ENCODE data around the gene GPR146.
"Not testable (repeated sequence)": the region's sequence is repeated elsewhere in the genome, so short reads cannot be mapped to it uniquely, and the experiment has no call there.

Gene GPR146

DNA sequence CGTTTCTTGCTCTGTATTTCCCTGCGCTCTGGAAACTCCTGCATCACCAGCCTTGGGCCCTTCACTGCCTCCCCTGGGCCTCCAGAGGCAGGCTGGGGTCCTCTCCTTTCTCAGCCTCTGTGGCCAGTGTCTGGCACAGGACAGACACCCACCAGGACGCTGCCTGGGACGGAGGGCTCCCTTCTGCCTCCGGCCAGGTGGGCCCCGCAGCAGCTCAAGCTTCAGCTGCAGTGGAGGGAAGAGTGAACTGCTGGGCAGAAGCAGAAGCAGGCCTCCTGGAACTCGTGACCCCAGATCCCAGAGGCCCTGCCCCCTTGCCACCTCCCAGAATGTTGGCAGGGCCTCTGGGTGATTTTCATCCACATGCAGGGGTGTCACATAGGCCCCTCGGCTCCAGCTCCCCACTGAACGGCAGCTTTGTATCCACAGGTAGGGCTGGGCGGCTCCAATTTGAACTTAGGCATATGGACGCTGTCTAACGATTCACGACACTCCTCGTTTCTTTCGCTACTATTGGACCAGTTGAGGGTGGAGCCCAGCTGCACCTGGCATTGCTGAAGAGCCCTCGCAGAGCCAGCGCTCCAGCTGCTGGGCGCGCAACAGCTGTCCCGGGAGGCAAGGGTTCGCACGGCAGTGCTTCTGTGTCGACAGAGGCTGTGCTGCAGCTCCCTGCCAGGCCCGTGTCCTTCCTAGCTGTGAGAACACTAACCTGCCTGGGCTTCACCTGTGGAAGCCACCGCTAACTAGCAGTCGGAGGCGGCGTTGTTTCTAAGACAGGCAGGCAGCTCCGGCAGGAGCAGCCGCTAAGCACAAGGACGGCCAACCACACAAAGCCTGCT is 18.4 kb upstream of the GPR146 start:
- DNase-seq, result no peak

DNA sequence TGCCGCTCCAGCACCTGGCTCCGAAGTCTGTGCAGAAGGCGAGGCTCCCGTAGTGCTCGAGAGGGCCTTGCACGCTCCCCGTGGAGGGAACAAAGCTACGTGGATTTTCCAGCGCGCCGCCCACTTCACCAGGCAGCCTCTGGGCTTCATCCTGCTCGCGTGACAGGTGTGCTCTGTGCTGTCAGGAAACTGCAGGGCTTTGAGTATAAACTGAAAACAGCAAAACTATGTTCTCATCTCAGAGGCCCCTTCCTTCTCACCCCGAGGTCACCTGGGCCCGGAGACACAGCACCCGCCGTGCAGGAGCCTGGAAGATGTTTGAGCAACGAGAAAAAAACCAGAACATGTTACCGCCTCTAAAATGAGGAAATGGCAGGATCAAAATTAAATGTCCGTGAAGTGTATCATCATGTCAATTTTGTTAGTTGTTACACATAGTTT is 17.6 kb upstream of the GPR146 start:
- no peak for DNase-seq

DNA sequence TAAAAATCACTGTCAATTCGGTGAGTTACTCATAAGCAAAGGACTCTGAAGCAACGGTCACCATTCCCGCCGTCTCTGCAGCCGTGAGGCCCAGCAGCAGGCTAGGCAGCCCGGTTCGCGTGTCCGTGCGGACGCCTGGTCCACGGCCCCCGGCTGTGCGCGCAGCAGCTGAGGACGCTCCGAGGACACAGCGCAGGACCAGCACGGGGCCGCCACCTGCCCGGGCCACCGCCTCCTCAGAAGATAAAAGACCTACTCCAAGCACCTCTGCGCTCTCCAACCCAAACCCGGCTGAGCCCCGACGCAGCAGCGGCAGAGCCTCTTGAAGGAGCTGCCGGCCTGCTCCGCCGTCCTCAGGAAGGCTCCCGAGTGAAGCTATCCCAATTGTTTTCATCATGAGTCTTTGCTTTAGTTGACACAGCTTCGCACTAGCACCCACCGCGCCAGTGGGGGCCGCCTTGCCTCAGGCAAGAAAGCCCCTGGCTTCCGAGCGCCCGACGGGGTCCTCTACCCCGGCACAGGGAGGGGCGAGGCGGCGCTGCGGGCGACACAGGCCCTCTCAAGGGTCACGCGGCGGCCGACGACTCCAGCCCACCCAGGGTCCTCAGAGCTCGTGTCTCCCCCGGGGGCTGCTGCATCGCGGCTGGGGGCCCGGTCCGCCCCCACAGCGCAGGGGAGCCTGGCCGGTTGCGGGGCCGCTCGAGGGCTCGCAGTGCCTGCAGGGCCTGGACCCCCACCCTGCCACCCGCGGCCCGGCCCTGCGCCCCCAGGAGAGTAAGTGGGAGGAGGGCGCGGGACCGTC is 16.9 kb upstream of the GPR146 start:
- DNase-seq, result no peak

DNA sequence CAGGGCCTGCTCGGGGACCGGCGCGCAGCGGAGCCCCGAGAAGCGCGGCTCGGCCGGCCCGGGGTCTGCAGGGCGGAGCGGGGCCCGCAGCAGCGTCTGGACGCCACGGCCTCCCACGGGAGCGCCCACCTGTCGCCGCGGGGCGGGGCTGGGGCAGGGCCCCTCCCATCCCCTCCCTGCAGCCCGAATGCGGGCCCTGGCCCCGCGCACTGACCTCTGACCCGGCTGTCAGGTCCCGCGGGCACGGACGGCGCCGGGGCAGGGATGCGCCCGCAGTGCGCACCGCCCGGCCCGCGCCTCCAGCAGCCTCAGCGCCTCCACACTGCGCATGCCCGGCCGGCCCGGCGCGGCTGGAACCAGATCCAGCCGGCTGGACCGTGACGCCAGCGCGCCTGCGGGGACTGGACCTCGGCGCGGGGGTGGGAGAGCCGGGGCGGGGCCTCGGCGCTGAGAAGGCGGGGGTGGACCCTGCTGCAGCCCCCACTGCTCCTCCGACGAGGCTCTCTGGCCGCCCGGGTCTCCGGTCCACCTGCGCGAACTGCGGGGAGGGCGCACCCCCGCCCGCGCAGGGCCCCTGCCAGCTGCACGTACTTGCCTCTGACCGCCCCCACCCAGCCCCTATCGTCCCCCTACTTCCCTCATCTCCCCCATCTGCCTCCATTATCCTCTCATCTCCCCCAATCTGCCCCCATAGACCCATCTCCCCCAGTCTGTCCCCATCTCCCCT is 16.1 kb upstream of the GPR146 start:
- DNase-seq, result peak; percentile 87

DNA sequence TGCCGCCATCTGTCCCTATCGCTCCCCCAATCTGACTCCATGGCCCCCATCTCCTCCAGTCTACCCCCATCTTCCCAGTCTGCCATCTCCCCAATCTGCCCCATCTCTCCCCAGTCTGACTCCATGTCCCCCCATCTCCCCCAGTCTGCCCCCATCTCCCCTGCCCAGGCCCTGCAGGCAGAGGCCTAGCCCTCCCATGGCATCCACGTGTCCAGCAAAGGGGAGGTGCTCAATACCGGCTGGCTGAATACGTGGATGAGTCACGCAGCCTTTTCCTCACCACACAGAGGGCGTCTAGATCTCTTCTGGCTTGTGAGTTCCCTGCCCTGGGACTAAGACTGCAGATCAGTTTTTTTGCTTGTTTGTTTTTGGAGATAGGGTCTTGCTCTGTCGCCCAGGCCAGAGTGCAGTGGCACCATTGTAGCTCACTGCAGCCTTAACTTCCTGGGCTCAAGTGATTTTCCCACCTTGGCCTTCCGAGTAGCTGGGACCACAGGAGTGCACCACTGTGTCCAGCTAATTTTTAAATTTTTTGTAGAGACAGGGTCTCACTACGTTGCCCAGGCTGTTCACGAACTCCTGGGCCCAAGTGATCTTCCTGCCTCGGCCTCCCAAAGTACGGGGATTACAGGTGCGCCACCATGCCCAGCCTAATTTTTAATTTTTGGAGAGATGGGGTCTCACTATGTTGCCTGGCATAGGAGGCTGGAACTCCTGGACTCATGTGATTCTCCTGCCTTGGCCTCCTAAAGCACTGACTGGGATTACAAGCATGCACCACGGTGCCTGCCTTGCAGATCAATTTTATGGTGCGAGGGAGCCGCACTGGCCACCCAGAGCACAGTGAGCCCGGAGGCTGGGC is 15.3 kb upstream of the GPR146 start:
- peak; percentile 75 for DNase-seq

DNA sequence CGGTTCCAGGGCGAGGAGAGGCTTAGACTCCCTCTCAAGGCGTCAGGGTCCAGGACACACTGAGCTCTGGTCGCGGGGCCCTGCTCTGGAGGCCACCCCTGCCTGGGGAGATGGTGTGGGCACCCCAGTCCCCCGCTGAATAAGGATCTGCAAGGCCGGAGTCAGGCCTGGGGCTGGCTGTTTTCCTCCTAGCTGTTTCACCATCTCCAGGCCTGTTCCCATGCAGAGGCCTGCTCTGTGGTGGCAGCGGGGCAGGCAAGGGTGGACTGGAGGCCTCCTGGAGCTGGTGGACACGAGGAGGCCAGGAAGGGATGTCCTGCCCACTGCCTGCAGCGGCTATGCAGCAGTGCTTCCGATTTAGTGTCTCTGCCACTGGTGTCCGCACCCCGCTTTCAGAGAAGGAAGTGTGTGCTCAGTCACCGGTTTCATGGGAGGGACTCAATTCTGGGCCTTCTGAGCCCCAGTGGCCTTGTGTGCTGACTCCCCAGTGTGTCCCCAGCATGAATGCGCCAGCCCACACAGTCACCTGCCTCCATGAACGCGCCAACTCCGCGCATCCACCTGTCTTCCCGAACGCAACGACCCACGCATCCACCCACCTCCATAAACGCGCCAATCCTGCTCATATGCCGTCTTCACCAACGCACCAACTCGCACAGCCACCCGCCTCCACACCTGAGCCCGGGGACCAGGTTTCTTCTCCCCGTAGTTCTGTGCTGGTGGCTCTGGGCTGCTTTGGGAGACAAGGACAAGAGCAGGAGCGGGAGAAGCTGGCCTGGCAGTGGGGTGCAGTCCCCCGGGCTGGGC is 14.5 kb upstream of the GPR146 start:
- DNase-seq, result peak; percentile 38

DNA sequence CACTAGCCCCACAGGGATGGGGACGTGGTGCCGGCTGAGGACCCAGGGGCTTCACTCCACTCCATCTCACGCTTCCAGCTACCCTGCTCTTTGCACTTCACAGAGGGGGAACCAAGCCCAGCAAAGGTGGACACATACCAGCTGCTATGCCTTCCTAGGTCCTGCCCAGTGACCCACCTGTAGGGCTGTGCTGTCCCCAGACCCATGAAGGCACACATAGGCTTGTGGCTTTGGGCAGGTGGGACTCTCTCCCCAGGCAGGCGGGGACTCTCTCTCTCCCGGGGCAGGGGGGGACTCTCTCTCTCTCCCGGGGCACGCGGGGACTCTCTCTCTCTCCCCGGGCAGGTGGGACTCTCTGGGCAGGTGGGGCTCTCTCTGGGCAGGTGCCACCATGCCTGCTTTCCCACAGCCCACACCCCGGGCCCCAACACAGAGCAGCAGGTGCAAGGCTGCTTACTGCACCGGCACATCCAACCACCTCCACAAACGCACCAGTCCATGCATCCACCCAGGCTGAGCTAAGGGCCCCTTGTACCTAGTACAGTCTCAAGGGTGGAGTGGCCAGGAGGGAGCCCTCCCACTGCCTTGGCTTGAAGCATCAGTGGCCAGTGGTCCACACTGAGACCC is 13.8 kb upstream of the GPR146 start:
- DNase-seq, result no peak

DNA sequence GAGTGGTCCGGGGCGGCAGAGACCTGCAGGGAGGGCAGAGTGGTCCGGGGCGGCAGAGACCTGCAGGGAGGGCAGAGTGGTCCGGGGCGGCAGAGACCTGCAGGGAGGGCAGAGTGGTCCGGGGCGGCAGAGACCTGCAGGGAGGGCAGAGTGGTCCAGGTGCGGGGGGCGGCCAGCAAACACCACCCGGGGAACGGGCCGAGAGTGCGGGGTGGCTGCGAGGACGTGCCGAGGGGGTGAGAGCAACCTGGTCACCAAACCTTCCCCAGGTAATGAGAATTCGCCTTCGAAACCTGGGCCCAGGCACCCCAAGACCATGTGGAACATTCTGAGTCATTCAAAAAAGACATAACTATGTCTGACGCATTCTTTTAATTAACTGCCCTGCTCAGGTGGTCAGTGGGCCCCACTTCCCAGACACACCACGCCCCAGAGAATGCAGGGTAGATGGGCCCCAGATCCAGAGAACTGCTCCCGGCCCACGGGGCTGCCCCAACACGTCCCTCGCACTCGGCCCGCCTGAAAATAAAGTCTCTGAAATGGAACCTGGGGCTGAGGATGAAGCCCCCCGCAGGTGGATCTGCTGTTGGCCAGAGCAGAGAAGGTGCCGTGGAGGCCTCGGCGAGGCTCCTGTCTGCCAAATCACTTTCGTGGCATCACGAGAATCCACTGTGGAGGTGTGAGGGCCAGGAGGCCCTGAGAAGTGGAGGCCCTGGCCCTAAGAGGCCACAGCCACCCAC is 12.5 kb upstream of the GPR146 start:
- no peak for DNase-seq

DNA sequence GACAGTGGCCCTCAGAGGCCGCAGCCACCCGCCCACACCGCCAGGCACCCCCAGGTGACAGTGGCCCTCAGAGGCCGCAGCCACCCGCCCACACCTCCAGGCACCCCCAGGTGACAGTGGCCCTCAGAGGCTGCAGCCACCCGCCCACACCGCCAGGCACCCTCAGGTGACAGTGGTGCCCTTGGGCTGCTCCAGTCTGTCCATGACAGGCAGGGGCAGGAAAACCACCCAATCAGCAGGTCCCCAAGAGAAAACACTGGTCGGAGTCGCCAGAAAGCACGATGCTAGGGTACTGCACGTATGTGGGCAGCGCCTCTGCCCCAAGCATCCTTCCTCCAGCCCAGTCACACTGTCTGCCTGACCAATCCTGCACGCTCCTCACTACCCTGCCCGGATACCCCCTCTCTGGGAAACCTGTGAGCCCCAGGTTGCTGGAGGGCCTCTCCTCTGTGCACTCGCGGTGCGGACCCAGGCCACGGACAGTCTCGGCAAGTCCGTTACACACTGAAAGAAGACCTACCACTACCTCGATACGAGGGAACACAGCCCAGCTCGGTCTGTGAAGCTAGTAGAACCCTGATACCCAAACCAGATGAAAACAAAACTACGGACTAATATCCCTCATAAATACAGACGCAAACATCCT is 11.7 kb upstream of the GPR146 start:
- DNase-seq, result no peak

DNA sequence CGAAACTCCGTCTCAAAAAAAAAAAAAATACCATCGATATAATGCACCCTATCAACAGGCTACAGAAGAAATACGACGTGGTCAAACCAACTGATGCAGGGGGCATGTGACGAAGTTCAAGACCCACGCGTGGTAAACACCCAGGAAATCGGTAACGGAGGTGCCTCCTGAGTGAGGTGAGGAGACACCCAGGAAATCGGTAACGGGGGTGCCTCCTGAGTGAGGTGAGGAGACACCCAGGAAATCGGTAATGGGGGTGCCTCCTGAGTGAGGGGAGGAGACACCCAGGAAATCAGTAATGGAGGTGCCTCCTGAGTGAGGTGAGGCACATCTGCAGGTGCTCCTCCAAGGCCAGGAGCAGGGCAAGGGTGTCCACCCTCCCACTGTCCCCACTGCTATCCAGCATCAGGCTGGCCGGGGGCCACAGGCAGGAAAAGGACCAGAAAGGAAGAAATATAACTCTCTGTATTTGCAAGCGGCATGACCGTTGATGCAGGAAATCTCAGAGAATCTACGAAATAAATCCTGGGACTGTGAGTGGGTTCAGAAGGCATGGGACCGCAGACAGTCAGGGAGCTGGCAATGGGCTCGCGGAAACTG is 10.7 kb upstream of the GPR146 start:
- peak; percentile 58 for DNase-seq

DNA sequence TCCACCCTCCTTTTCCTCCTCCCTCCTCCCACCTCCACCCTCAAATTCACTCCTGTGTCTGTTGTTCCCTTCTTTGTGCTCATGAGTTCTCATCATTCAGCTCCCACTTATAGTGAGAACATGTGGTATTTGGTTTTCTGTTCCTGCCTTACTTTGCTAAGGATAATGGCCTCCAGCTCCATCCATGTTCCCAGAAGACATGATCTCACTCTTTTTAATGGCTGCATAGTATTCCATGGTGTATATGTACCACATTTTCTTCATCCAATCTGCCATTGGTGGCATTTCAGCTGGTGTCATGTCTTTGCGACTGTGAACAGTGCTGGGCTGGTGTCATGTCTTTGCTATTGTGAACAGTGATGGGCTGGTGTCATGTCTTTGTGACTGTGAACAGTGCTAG is 9.6 kb upstream of the GPR146 start:
- not testable (repeated sequence) for DNase-seq

DNA sequence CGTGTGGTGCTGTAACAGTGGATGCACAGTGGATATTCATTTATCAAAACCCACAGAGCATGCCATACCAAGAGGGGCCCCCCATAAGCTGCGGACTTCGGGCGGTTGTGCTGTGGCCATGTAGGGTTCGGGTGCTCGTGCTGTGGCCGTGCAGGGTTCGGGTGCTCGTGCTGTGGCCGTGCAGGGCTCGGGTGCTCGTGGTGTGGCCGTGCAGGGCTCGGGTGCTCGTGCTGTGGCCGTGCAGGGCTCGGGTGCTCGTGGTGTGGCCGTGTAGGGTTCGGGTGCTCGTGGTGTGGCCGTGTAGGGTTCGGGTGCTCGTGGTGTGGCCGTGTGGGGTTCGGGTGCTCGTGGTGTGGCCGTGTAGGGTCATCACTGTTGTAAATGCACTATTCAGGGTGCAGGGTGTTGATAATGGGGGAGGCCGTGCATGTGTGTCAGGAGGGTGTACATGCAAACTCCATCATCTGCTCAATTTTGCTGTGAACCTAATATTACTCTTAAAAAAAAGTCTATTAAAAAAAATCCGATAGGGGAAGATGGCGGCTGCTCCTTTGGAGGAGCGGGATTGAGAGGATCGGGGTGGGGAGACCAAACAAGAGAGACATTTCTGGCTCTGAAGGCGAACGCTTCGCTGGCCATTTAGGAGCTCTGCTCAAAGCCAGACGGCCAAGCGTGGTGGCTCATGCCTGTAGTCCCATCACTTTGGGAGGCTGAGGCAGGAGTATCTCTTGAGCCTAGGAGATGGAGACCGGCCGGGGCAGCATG is 8.0 kb upstream of the GPR146 start:
- DNase-seq, result not testable (repeated sequence)

DNA sequence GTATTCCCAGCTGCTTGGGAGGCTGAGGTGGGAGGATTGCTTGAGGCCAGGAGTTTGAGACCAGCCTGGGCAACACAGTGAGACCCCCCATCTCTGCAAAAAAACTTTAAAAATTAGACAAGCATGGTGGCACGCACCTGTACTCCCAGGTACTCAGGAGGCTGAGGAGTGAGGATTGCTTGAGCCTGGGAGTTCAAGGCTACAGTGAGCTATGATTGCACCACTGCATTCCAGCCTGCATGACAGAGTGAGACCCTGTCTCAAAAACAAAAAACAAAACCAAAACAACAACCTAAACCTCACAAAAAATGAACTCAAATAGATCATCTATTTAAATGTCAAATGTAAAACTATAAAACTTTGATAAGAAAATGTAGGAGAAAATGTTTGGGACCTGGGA is 4.1 kb upstream of the GPR146 start:
- DNase-seq, result not testable (repeated sequence)

DNA sequence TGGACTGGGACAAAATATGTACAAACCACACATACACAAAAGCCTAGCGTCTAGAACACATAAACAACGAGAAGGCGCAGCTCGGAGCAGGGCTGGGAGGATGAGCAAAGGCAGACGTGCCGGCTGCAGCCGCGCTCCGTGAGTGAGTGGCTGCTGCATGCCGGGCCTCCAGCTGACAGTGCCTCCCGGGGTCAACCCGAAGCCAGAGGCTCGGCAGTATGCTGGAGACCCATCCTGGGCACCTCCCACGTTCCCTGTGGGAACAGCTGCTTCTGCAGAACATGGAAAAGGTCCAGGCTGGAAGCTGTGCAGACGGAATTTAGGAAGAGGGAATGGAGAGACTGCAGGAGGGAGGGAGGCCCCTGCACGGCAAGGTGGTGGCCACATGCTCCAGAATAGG is 3.6 kb upstream of the GPR146 start:
- no peak for DNase-seq

DNA sequence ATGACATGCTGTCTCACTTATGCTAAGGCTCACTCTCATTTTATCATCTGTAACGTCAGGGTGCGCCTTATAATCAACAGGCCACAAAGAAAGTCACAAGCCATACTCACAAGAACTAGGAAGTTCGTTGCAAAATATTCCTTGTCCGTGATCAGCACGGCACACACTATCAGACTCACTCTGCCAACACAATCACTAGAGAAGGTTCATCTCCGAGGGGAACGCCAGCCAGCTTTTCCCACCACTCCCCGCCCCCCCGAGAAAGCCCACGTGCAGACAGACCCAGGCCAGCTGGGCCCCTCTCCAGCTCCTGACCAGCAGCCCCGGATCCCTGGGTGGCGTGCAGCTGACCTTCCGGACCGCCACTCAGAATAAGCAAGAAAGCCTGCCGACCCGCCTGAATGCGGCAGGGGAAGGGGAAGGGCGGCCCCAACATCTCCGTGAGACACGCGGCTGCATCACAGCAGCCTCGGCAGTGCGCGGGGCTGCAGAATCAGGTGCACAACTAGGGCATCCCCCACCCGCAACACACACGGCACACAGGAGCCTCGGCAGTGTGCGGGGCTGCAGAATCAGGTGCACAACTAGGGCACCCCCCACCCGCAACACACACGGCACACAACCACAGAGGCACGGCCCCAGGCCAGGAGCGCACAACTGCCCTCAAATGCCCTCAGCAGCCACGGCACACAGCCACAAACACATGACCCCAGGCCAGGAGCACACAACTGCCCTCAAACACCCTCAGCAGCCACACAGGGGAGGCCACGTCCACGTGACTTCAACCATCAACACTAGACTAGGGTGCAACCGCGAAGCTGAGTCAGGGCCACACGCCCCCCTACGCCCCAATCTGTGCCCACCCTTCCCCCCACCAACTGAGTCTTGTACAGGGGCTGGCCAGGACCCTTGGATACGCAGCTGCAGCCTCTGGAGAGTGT is 2.5 kb upstream of the GPR146 start:
- DNase-seq, result peak; percentile 37

DNA sequence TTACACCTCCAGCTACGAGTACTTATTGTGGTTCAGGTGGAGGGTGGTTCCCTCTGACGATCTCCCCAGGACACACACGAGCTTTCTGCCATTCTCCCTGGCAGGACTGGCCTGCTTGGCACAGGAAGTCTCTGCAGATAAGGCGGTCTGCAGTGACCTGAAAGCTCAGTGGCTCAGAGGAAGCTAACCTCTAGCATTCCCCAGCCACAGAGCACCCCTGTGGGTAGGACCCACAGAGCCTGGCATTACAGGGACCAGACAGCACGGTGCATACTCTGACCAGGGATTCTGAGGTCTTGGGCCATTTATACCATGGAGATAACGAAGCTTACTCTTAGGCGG is 1.9 kb upstream of the GPR146 start:
- no peak for DNase-seq

DNA sequence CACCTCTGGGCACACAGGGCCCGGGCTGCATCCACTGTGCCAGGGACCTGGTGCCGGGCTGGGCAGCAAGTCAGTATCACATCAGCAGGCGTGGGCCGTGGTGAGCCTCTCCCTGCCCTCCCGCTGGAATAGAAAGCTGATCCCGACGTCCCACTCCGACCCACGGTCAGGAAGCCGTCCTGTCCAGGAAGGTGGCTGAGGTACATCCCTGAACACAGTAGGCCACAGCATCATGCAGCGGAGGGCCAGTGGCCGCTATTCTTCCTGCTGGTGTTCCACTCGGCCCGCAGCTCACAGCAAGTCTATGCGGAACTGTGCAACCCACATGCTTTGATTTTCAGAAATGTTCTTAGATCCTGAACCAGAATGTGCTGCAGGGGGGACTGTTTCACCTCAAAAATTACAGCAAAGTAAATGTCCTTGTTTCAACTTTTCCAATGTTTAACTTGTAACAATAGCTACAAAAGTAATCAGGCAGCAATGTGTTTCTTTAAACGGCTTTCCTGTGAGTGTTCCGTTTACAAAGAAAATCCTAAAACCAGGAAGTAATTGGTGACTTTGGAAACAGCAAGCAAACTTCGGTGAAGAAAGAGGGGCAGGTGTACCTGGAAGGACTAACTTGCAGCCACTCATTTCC is 676 bp upstream of the GPR146 start:
- DNase-seq, result no peak

All from CD4-positive, alpha-beta T cell treated with Interleukin-15 for 1 hour (primary cell).